H9 (cell line): ENCODE data around the gene CYSLTR1. TPM values are rescaled to one million over a fixed set of nuclear protein-coding genes. Genes with fewer than 3 reads are reported as not detected.
"Not testable (repeated sequence)": the region's sequence is repeated elsewhere in the genome, so short reads cannot be mapped to it uniquely, and the experiment has no call there.

Experiments used
- DNase-seq: peaks from one replicate; pipeline ENCODE4 v3.0.0-alpha.2; 2017
- H2AFZ ChIP-seq: one replicate; pipeline ENCODE4 v1.6.1; 2013; ENCODE audit warnings: mild to moderate bottlenecking, low read length, control low read depth, moderate library complexity
- H2AK5ac ChIP-seq: 2 replicates; pipeline ENCODE4 v1.6.1; 2013; ENCODE audit warnings: low read length, control low read depth, mixed read lengths; ENCODE audit not compliant: insufficient read length
- H2BK120ac ChIP-seq: one replicate; pipeline ENCODE4 v1.6.1; 2013; ENCODE audit warnings: low read depth, mild to moderate bottlenecking, low read length, control low read depth, inconsistent platforms; ENCODE audit not compliant: poor library complexity, severe bottlenecking
- H2BK12ac ChIP-seq: 2 replicates; pipeline ENCODE4 v1.6.1; 2013; ENCODE audit warnings: low read length, control low read depth, mixed read lengths, low read depth; ENCODE audit not compliant: insufficient read length
- H2BK15ac ChIP-seq: 2 replicates; pipeline ENCODE4 v1.6.1; 2013; ENCODE audit warnings: low read depth, low read length, control low read depth
- H2BK20ac ChIP-seq: one replicate; pipeline ENCODE4 v1.6.1; 2013; ENCODE audit warnings: low read depth, mild to moderate bottlenecking, low read length, control low read depth, inconsistent platforms; ENCODE audit not compliant: poor library complexity, severe bottlenecking
- H2BK5ac ChIP-seq: 2 replicates; pipeline ENCODE4 v1.6.1; 2013; ENCODE audit warnings: low read length, control low read depth, mixed read lengths; ENCODE audit not compliant: insufficient read length
- H3K14ac ChIP-seq: 2 replicates; pipeline ENCODE4 v1.6.1; 2013; ENCODE audit warnings: low read length, control low read depth; ENCODE audit not compliant: insufficient read depth
- H3K18ac ChIP-seq: 2 replicates; pipeline ENCODE4 v1.6.1; 2013; ENCODE audit warnings: low read depth, mild to moderate bottlenecking, mixed read lengths, low read length, control low read depth; ENCODE audit not compliant: insufficient read length
- H3K23ac ChIP-seq: 2 replicates; pipeline ENCODE4 v1.6.1; 2013; ENCODE audit warnings: low read length, control low read depth, mixed read lengths, low read depth; ENCODE audit not compliant: insufficient read length
- H3K23me2 ChIP-seq: 2 replicates; pipeline ENCODE4 v1.6.1; 2013; ENCODE audit warnings: low read depth, mild to moderate bottlenecking, mixed read lengths, low read length, control low read depth; ENCODE audit not compliant: insufficient read length, poor library complexity, severe bottlenecking
- H3K27ac ChIP-seq: 2 replicates; pipeline ENCODE4 v1.5.1; 2013; ENCODE audit warnings: low read length, control low read depth, mixed read lengths, low read depth; ENCODE audit not compliant: insufficient read length
- H3K27me3 ChIP-seq: 2 replicates; pipeline ENCODE4 v1.6.1; 2013; ENCODE audit warnings: low read length, control low read depth, inconsistent platforms; ENCODE audit not compliant: insufficient read depth
- H3K4ac ChIP-seq: 2 replicates; pipeline ENCODE4 v1.6.1; 2013; ENCODE audit warnings: low read depth, mild to moderate bottlenecking, control low read depth, inconsistent platforms, low read length, moderate library complexity
- H3K4me1 ChIP-seq: 2 replicates; pipeline ENCODE4 v1.6.1; 2013; ENCODE audit warnings: low read length, control low read depth, inconsistent platforms; ENCODE audit not compliant: insufficient read depth
- H3K4me2 ChIP-seq: 2 replicates; pipeline ENCODE4 v1.6.1; 2013; ENCODE audit warnings: low read length, control low read depth, mixed read lengths; ENCODE audit not compliant: insufficient read length, insufficient read depth
- H3K56ac ChIP-seq: 2 replicates; pipeline ENCODE4 v1.6.1; 2013; ENCODE audit warnings: low read depth, mild to moderate bottlenecking, mixed read lengths, low read length, control low read depth; ENCODE audit not compliant: insufficient read length
- H3K79me1 ChIP-seq: 2 replicates; pipeline ENCODE4 v1.6.1; 2013; ENCODE audit warnings: low read depth, mild to moderate bottlenecking, moderate library complexity, low read length, control low read depth, inconsistent platforms; ENCODE audit not compliant: insufficient read depth, poor library complexity, severe bottlenecking
- H3K79me2 ChIP-seq: 2 replicates; pipeline ENCODE4 v1.6.1; 2013; ENCODE audit warnings: low read length, control low read depth, inconsistent platforms; ENCODE audit not compliant: insufficient read depth
- H3K9ac ChIP-seq: 2 replicates; pipeline ENCODE4 v1.6.1; 2013; ENCODE audit warnings: low read length, control low read depth, mixed read lengths; ENCODE audit not compliant: insufficient read length; ENCODE audit errors: extremely low read depth
- H3K9me3 ChIP-seq: one replicate; pipeline ENCODE4 v1.6.1; 2013; ENCODE audit warnings: low read depth, low read length, inconsistent platforms; ENCODE audit not compliant: control insufficient read depth
- H3T11ph ChIP-seq: one replicate; pipeline ENCODE4 v1.6.1; 2013; ENCODE audit warnings: mild to moderate bottlenecking, low read length, control low read depth, inconsistent platforms
- H4K20me1 ChIP-seq: one replicate; pipeline ENCODE4 v1.6.1; 2013; ENCODE audit not compliant: control insufficient read depth, insufficient read length, insufficient read depth
- H4K5ac ChIP-seq: 2 replicates; pipeline ENCODE4 v1.6.1; 2013; ENCODE audit warnings: low read depth, mild to moderate bottlenecking, mixed read lengths, low read length, control low read depth; ENCODE audit not compliant: insufficient read length
- H4K8ac ChIP-seq: replicated peaks from 2 replicates; pipeline ENCODE4 v1.6.1; 2013; ENCODE audit warnings: low read length, control low read depth, mixed read lengths, low read depth; ENCODE audit not compliant: insufficient read length
- H4K91ac ChIP-seq: 2 replicates; pipeline ENCODE4 v1.6.1; 2013; ENCODE audit warnings: low read depth, mild to moderate bottlenecking, moderate library complexity, mixed read lengths, low read length, control low read depth; ENCODE audit not compliant: insufficient read length
- H3K27ac Mint-ChIP-seq, 3 experiments: 2 replicates in 2 of 3; 3 replicates in 1 of 3; pipeline ENCODE4 v1.8.0; 2020 to 2021; ENCODE audit warnings: mixed read lengths in 3 of 3, mild to moderate bottlenecking in 1 of 3, moderate library complexity in 1 of 3
- H3K27me3 Mint-ChIP-seq: 2 replicates; pipeline ENCODE4 v1.8.0; 2021; ENCODE audit warnings: low read depth, mild to moderate bottlenecking, moderate library complexity, mixed read lengths
- H3K36me3 Mint-ChIP-seq, 3 experiments: 2 replicates in 2 of 3; 3 replicates in 1 of 3; pipeline ENCODE4 v1.8.0; 2020 to 2021; ENCODE audit warnings: low read depth in 3 of 3, mixed read lengths in 3 of 3; ENCODE audit not compliant: insufficient read depth in 1 of 3
- H3K4me1 Mint-ChIP-seq, 2 experiments: 2 replicates each; pipeline ENCODE4 v1.8.0; 2020; ENCODE audit warnings: mixed read lengths in 2 of 2
- H3K4me3 Mint-ChIP-seq, 2 experiments: 2 replicates in 1 of 2; 3 replicates in 1 of 2; pipeline ENCODE4 v1.8.0; 2020 to 2021; ENCODE audit warnings: mild to moderate bottlenecking in 2 of 2, mixed read lengths in 2 of 2, moderate library complexity in 1 of 2
- H3K9me3 Mint-ChIP-seq, 2 experiments: 2 replicates in 1 of 2; 3 replicates in 1 of 2; pipeline ENCODE4 v1.8.0; 2020; ENCODE audit warnings: mild to moderate bottlenecking in 2 of 2, mixed read lengths in 2 of 2, moderate library complexity in 1 of 2
- WGBS: extraction: QIAGEN DNeasy Blood & Tissue Kit; methylation state at CpG from one replicate; pipeline ENCODE4 v1.1.7; 2013; ENCODE audit warnings: missing lambda C conversion rate, low lambda C conversion rate, mixed read lengths; ENCODE audit not compliant: insufficient read length; ENCODE audit errors: extremely low coverage; 5-methylcytosine and 5-hydroxymethylcytosine counted together
- total RNA-seq: library from RNA; stranded (reverse); gene quantifications from 2 replicates; pipeline ENCODE4 v1.2.1, GENCODE V29; 2021
- TF ChIP-seq, protein P1 (sequence below): fragments of 200-600 bp; sonication (generic); conservative IDR thresholded peaks from 3 replicates; pipeline ENCODE4 v1.8.0; 2021; ENCODE audit warnings: antibody characterized with exemption, mild to moderate bottlenecking

The CYSLTR1 gene
- total RNA-seq, 1 experiment from 2014 or later = not detected

GRCh38 chrX:78303086-78303485 lies 24.3 kb downstream of the CYSLTR1 start:
- H3K4ac ChIP-seq = no peak overlapping the region
- H2BK5ac ChIP-seq = no peak overlapping the region
- H3K56ac ChIP-seq = no peak overlapping the region
- H3K14ac ChIP-seq = no peak overlapping the region
- H2BK15ac ChIP-seq = no peak overlapping the region
- H4K91ac ChIP-seq = no peak overlapping the region
- no peak overlapping the region for H2BK120ac ChIP-seq
- no peaks in the 10 kb centered on the region for H3K4me1 ChIP-seq
- no peak overlapping the region for H3K4me2 ChIP-seq
- H3K27me3 ChIP-seq = no peaks in the 10 kb centered on the region
- no CpG with 5 or more reads among the region's 2 CpGs for WGBS
- Mint-ChIP-seq H3K27me3 (no peaks in the 10 kb centered on the region), H3K27ac (no peak overlapping the region), H3K4me1 (no peaks in the 10 kb centered on the region), H3K4me3 (no peak overlapping the region), H3K36me3 (peaks cover 3 to 23% (median 9%) of the 10 kb centered on the region in 3 experiments; a peak in 5 of 7 replicates), H3K9me3 (peaks cover 81 to 84% of the 10 kb centered on the region in 2 experiments)
- DNase-seq = no peak
- H3K27ac ChIP-seq = no peak overlapping the region
- H4K20me1 ChIP-seq = no peaks in the 10 kb centered on the region
- no peak overlapping the region for H3K18ac ChIP-seq
- H4K5ac ChIP-seq = no peak overlapping the region
- H3K79me1 ChIP-seq = no peaks in the 10 kb centered on the region
- no peak overlapping the region for H3T11ph ChIP-seq
- H2BK20ac ChIP-seq = no peak overlapping the region
- no peak overlapping the region for H2AFZ ChIP-seq
- no peak overlapping the region for H2AK5ac ChIP-seq
- no peak overlapping the region for H3K9ac ChIP-seq
- H2BK12ac ChIP-seq = no peak overlapping the region
- peaks cover 32% of the 10 kb centered on the region for H3K9me3 ChIP-seq
- TF ChIP-seq, protein P1, sequence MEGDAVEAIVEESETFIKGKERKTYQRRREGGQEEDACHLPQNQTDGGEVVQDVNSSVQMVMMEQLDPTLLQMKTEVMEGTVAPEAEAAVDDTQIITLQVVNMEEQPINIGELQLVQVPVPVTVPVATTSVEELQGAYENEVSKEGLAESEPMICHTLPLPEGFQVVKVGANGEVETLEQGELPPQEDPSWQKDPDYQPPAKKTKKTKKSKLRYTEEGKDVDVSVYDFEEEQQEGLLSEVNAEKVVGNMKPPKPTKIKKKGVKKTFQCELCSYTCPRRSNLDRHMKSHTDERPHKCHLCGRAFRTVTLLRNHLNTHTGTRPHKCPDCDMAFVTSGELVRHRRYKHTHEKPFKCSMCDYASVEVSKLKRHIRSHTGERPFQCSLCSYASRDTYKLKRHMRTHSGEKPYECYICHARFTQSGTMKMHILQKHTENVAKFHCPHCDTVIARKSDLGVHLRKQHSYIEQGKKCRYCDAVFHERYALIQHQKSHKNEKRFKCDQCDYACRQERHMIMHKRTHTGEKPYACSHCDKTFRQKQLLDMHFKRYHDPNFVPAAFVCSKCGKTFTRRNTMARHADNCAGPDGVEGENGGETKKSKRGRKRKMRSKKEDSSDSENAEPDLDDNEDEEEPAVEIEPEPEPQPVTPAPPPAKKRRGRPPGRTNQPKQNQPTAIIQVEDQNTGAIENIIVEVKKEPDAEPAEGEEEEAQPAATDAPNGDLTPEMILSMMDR = no peak
- H3K23ac ChIP-seq = no peak overlapping the region
- H4K8ac ChIP-seq = no peak overlapping the region
- H3K23me2 ChIP-seq = no peaks in the 10 kb centered on the region
- H3K79me2 ChIP-seq = no peaks in the 10 kb centered on the region

DNA sequence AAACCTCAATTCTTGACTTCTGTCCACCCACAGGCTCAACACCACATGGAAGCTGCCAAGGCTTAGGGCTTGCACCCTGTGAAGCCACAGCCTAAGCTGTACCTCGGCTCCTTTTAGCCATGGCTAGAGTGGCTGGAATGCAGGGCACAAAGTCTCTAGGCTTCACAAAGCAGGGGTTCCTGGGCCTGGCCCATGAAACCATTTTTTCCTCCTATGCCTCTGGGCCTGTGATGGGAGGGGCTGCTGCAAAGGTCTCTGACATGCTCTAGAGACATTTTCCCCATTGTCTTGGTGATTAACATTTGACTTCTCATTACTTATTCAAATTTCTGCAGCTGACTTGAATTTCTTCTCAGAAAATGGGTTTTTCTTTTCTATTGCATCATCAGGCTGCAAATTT lies 26.5 kb downstream of the CYSLTR1 start:
- not testable (repeated sequence) for H3K27ac ChIP-seq, H3K23me2 ChIP-seq, H3K27ac Mint-ChIP-seq, H2AFZ ChIP-seq, H2AK5ac ChIP-seq, H3K23ac ChIP-seq, H4K20me1 ChIP-seq, DNase-seq, H3K56ac ChIP-seq, H3K4me1 Mint-ChIP-seq, H2BK5ac ChIP-seq, H4K5ac ChIP-seq, H3K79me1 ChIP-seq, H3K4me3 Mint-ChIP-seq, H4K8ac ChIP-seq, H3K9ac ChIP-seq, H3K4me1 ChIP-seq, H3T11ph ChIP-seq, H3K14ac ChIP-seq, H3K27me3 ChIP-seq, H4K91ac ChIP-seq, H3K79me2 ChIP-seq, H3K4ac ChIP-seq, H3K27me3 Mint-ChIP-seq, H2BK20ac ChIP-seq, H3K4me2 ChIP-seq, H2BK15ac ChIP-seq, H2BK12ac ChIP-seq, H3K18ac ChIP-seq, H2BK120ac ChIP-seq
- H3K9me3 Mint-ChIP-seq = peaks cover 82 to 85% of the 10 kb centered on the region in 2 experiments
- no CpG with 5 or more reads among the region's 1 CpG for WGBS
- peaks cover 28% of the 10 kb centered on the region for H3K9me3 ChIP-seq
- H3K36me3 Mint-ChIP-seq = peaks cover 7 to 27% (median 9%) of the 10 kb centered on the region in 3 experiments; a peak in 6 of 7 replicates
